Activated B cell treated with CpG ODN at 0.5 μM for 24 hours (primary cell): ENCODE results near the gene KCNN3. TPM values are rescaled to one million over a fixed set of nuclear protein-coding genes. Genes with fewer than 3 reads are reported as not detected.
"Not testable (repeated sequence)": the region's sequence is repeated elsewhere in the genome, so short reads cannot be mapped to it uniquely, and the experiment has no call there.

Source experiments
- ATAC-seq: fragments of 200-7000 bp; cut with Tn5 transposase; one replicate; pipeline ENCODE4 v1.10.0; 2021; ENCODE audit warnings: low read depth, mild to moderate bottlenecking, moderate library complexity
- CTCF ChIA-PET: fragments of 350-600 bp; sonication (Branson Sonifier 250); formaldehyde crosslinking; loops from one replicate; lab custom pipeline; 2021; ENCODE audit warnings: antibody characterized with exemption; lab: Charles Lee
- POLR2A ChIA-PET: fragments of 350-600 bp; sonication (Branson Sonifier 250); formaldehyde crosslinking; loops from one replicate; lab custom pipeline; 2021; ENCODE audit warnings: antibody characterized with exemption; lab: Charles Lee
- DNase-seq: peaks from one replicate; pipeline ENCODE4 v3.0.0; 2022
- H3K27ac Mint-ChIP-seq: one replicate; pipeline ENCODE4 v1.8.0; 2020; ENCODE audit warnings: mixed read lengths
- H3K27me3 Mint-ChIP-seq: one replicate; pipeline ENCODE4 v1.8.0; 2021; ENCODE audit warnings: mixed read lengths
- H3K36me3 Mint-ChIP-seq: one replicate; pipeline ENCODE4 v1.8.0; 2021; ENCODE audit warnings: low read depth, mixed read lengths
- H3K4me1 Mint-ChIP-seq: one replicate; pipeline ENCODE4 v1.8.0; 2021; ENCODE audit warnings: mixed read lengths
- H3K4me3 Mint-ChIP-seq: one replicate; pipeline ENCODE4 v1.8.0; 2020; ENCODE audit warnings: mild to moderate bottlenecking, mixed read lengths
- H3K9me3 Mint-ChIP-seq: one replicate; pipeline ENCODE4 v1.8.0; 2020; ENCODE audit warnings: mixed read lengths
- intact Hi-C: fragments of 100-400 bp; cut with micrococcal nuclease; formaldehyde crosslinking; loops from one replicate; pipeline ENCODE4 v1.15.1; 2024
- total RNA-seq: library from RNA; stranded (reverse); gene quantifications from 2 replicates; pipeline ENCODE4 v1.2.3, GENCODE V29; 2022
- TF ChIP-seq, protein P1 (sequence below): fragments of 200-600 bp; IDR thresholded peaks from one replicate; pipeline ENCODE4 v1.8.0; 2022; ENCODE audit warnings: antibody characterized with exemption, mild to moderate bottlenecking

KCNN3 gene
- total RNA-seq, 1 donor from 2014 or later: 1.1 TPM

DNA sequence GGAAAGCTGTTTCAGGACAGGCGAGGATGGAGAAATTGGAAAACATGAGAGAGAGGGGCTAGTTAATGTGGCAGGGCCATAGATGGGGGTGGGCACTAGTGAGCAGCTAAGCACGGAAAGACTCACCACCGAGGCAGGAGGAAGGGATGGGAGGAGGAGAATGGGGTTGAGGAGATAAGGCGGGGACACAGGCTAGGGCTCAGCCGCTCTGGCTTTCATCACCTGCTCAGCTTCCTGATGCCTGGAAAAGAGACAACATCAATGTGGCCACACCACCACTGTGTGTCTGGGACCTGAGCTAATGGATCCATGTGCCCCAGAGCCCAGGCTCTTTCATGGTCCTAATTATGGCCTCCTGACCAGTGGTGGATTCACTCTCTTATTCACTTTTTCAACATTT is 38.9 kb upstream of the KCNN3 start:
- no peaks in the 10 kb centered on the region for H3K9me3 Mint-ChIP-seq
- ChIA-PET CTCF (no interaction called here), POLR2A (interaction anchor here (0.5 kb wide), 1 partner anchor 25 kb away, joined by 4 read pairs; no protein-coding TSS in a partner anchor)
- H3K27me3 Mint-ChIP-seq: no peaks in the 10 kb centered on the region
- DNase-seq (no peak), ATAC-seq (no peak)
- intact Hi-C loops: no loop called here
- TF ChIP-seq, protein P1, sequence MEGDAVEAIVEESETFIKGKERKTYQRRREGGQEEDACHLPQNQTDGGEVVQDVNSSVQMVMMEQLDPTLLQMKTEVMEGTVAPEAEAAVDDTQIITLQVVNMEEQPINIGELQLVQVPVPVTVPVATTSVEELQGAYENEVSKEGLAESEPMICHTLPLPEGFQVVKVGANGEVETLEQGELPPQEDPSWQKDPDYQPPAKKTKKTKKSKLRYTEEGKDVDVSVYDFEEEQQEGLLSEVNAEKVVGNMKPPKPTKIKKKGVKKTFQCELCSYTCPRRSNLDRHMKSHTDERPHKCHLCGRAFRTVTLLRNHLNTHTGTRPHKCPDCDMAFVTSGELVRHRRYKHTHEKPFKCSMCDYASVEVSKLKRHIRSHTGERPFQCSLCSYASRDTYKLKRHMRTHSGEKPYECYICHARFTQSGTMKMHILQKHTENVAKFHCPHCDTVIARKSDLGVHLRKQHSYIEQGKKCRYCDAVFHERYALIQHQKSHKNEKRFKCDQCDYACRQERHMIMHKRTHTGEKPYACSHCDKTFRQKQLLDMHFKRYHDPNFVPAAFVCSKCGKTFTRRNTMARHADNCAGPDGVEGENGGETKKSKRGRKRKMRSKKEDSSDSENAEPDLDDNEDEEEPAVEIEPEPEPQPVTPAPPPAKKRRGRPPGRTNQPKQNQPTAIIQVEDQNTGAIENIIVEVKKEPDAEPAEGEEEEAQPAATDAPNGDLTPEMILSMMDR: no peak
- H3K4me3 Mint-ChIP-seq: no peak overlapping the region
- no peak overlapping the region for H3K27ac Mint-ChIP-seq
- no peaks in the 10 kb centered on the region for H3K36me3 Mint-ChIP-seq
- no peaks in the 10 kb centered on the region for H3K4me1 Mint-ChIP-seq

DNA sequence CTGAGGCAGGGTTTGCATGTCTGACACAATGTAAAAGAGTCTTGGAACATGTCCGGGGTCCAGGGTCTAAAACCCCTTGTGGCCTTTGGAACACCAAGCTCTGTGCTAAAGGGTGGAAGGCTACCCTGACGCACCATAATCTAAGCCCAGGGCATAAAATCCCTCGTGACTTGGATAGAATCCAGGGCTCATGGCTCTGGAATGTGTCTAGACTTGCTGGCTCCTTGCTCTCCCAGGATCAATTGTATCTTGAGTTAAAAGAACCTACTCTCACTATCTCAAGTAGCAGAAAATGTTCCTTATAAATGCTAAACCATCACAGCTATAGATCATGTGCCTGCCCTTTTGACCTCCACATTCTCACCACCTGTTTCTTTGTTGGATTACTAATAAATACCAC is 38.0 kb upstream of the KCNN3 start:
- H3K4me3 Mint-ChIP-seq, CTCF ChIA-PET, H3K27ac Mint-ChIP-seq, POLR2A ChIA-PET, ATAC-seq, H3K27me3 Mint-ChIP-seq, intact Hi-C loops, H3K36me3 Mint-ChIP-seq, H3K4me1 Mint-ChIP-seq, H3K9me3 Mint-ChIP-seq, DNase-seq: not testable (repeated sequence)

DNA sequence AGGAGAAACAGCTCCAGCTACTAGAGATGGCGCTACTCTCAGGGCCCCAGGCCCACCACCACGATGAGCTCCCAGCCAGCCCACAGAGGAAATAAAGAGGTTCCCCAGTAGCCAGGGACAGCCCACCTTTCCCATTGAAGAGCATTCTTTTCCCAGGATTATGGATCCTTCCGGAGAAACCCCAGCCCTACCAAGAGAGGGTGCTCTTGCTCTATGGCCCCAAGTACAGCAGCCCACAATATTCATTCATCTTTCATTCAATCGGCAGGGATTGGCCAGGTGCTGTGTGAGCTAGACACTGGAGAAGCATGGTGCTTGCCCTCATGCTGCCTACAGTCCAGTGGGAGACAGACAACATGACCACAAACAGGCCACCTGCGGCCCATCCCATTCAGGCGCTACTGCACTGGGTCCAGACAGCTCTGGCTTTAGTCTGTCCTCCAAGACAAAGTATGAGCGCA is 36.6 kb upstream of the KCNN3 start:
- POLR2A ChIA-PET: interaction anchor here (1.0 kb wide), 1 partner anchor 49 kb away, joined by 3 read pairs; the partner anchor contains the start of gene PBXIP1
- TF ChIP-seq, protein P1: no peak
- Mint-ChIP-seq H3K27ac (no peak overlapping the region), H3K9me3 (no peaks in the 10 kb centered on the region), H3K4me3 (no peak overlapping the region), H3K36me3 (no peaks in the 10 kb centered on the region), H3K4me1 (no peaks in the 10 kb centered on the region), H3K27me3 (no peaks in the 10 kb centered on the region)
- DNase-seq (no peak), ATAC-seq (no peak)
- CTCF ChIA-PET: interaction anchor here (1.2 to 1.4 kb wide), 3 partner anchors 93 to 155 kb away, joined by 3 to 6 read pairs (median 4); no protein-coding TSS in a partner anchor
- intact Hi-C loops: no loop called here

DNA sequence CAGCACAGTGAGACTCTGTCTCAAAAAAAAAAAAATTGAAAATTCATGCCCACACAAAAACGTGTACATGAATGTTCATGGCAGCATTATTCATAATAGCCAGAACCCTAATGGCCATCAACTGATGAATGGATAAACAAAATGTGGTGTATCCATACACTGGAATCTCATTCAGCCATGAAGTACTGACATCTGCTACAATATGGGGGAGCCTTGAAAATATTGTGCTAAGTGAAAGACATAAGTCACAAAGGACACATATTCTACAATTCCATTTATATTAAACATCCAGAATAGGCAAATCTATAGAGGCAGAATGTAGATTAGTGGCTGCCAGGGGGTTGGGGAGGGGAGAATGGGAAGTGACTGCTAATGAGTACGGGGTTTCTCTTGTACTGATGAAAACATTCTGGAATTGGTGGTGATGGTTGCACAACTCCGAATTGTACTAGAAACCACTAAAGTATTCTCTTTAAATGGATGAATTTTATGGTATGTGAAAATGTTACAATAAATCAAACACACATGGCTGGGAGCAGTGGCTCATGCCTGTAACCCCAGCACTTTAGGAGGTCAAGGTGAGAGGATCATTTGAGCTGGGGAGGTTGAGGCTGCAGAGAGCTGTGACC is 33.0 kb upstream of the KCNN3 start:
- TF ChIP-seq, protein P1: no peak
- H3K36me3 Mint-ChIP-seq: no peaks in the 10 kb centered on the region
- H3K4me1 Mint-ChIP-seq: no peaks in the 10 kb centered on the region
- H3K9me3 Mint-ChIP-seq: no peaks in the 10 kb centered on the region
- POLR2A ChIA-PET: no interaction called here
- H3K27ac Mint-ChIP-seq: no peak overlapping the region
- DNase-seq (no peak), ATAC-seq (no peak)
- CTCF ChIA-PET: no interaction called here
- H3K27me3 Mint-ChIP-seq: no peaks in the 10 kb centered on the region
- no peak overlapping the region for H3K4me3 Mint-ChIP-seq
- intact Hi-C loops: no loop called here

DNA sequence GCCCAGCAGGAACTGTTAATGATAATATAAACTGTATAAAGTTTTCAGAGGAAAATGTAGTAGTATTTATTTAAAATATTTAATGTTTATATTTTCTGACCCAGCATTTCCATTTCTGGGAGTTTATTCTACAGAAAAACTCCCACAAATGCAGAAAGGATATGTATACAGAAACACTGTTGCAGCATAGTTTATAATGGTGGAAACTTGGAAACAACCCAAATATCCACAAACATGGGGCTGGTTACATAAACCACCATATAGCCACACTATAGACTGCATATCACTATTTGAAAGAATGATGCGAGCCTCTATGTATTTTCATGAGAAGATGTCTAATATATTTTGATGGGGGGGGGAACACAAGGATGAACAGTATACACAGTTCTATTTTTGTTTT is 31.5 kb upstream of the KCNN3 start:
- ChIA-PET POLR2A (no interaction called here), CTCF (no interaction called here)
- H3K4me3 Mint-ChIP-seq: no peak overlapping the region
- TF ChIP-seq, protein P1: no peak
- no peaks in the 10 kb centered on the region for H3K27me3 Mint-ChIP-seq
- intact Hi-C loops: no loop called here
- H3K9me3 Mint-ChIP-seq: no peaks in the 10 kb centered on the region
- no peak for DNase-seq
- H3K27ac Mint-ChIP-seq: no peak overlapping the region
- no peak for ATAC-seq
- no peaks in the 10 kb centered on the region for H3K36me3 Mint-ChIP-seq
- no peaks in the 10 kb centered on the region for H3K4me1 Mint-ChIP-seq
